ENCODE data around the gene PKP4. TPM values are rescaled to one million over a fixed set of nuclear protein-coding genes. Genes with fewer than 3 reads are reported as not detected.
A peak's percentile ranks its signal among the peaks of the same experiment; 100 is the strongest.

PKP4 gene
- total and polyA plus RNA-seq, 2 experiments from 2014 or later, result 7.6 to 32.2 TPM

DNA sequence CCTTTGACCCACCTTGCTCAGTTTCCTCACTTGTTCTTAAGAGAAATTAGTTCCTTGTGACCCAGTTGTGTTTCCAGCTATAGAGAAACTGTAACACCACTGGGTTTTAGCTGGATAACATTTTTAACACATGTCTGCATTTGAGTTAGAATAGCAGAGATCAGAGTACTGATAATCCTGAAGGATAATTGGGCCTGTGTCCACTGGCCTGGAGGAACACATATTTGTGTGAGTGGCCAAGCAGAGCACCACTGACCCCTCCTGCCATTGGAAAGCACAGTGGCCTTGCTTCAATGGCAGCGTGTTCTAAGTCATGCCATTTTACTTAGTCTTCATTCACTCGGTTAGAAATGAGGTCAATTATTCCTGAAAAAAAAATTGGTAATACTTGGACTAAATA lies 42.6 kb downstream of the PKP4 start:
- peaks cover 75% of the 10 kb centered on the region for H3K4me1 ChIP-seq (ENCODE audit: insufficient read depth)
- no peak overlapping the region for H3K9ac ChIP-seq
- H3K9me2 ChIP-seq (ENCODE audit: insufficient read depth), result no peaks in the 10 kb centered on the region
- H3K79me2 ChIP-seq (ENCODE audit: insufficient read depth), result peaks cover 65% of the 10 kb centered on the region
- H3K9me3 ChIP-seq (ENCODE audit: low read depth), result no peaks in the 10 kb centered on the region
- in situ Hi-C loops (cut with MboI), result no loop called here
- H4K20me1 ChIP-seq (ENCODE audit: insufficient read depth), result no peaks in the 10 kb centered on the region
- H3K4me2 ChIP-seq (ENCODE audit: unreplicated experiment), result no peak overlapping the region
- peaks cover 51% of the 10 kb centered on the region for H3F3A ChIP-seq (ENCODE audit: insufficient read depth)
- no peak overlapping the region for H2AFZ ChIP-seq
- H3K27me3 ChIP-seq (replicated peaks; ENCODE audit: insufficient read depth), result no peaks in the 10 kb centered on the region
- no peak overlapping the region for H3K4me3 ChIP-seq
- no peak overlapping the region for H3K27ac ChIP-seq
- H3K36me3 ChIP-seq (ENCODE audit: low read depth), result no peaks in the 10 kb centered on the region
- TF ChIP-seq EZH2 (IDR thresholded peaks at IDR 0.05; ENCODE audit: insufficient read depth, poor library complexity, severe bottlenecking), result no peak
- no peak for TF ChIP-seq EZH2phosphoT487 (IDR thresholded peaks at IDR 0.05; ENCODE audit: insufficient read depth, low read depth)
- WGBS, 2 experiments (ENCODE audit: low coverage in 1 of 2, low lambda C conversion rate in 2 of 2, missing lambda C conversion rate in 2 of 2), result 77% methylated on average over 2 of the region's 2 CpGs
- no peak for DNase-seq

DNA sequence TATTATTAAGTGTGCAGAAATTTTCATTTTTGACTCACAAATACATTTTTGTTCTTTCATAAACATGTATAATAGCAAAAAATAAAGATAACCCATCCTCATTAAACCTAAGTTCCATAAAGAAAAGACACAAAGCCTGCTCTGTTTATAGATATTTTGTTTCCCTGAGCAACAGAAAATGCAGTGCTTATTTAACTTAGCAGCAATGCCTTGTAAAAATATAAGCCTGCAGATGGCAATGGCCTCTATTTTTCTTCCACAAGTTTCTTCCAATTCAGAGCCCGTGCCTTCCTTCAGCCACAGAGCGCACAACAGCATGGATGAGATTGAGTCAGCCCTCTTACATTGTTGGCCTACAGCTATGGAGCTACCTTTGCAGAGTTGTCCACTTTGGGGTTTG lies 43.6 kb downstream of the PKP4 start:
- Histone ChIP-seq H3F3A (ENCODE audit: insufficient read depth) (peaks cover 51% of the 10 kb centered on the region), H3K27me3 (replicated peaks; ENCODE audit: insufficient read depth) (no peaks in the 10 kb centered on the region), H3K9me3 (ENCODE audit: low read depth) (no peaks in the 10 kb centered on the region), H2AFZ (no peak overlapping the region), H3K4me3 (no peak overlapping the region), H3K27ac (no peak overlapping the region), H3K4me1 (ENCODE audit: insufficient read depth) (peaks cover 73% of the 10 kb centered on the region), H3K79me2 (ENCODE audit: insufficient read depth) (peaks cover 66% of the 10 kb centered on the region), H3K9ac (no peak overlapping the region), H3K4me2 (ENCODE audit: unreplicated experiment) (no peak overlapping the region), H3K9me2 (ENCODE audit: insufficient read depth) (no peaks in the 10 kb centered on the region), H3K36me3 (ENCODE audit: low read depth) (no peaks in the 10 kb centered on the region), H4K20me1 (ENCODE audit: insufficient read depth) (no peaks in the 10 kb centered on the region)
- no peak for TF ChIP-seq EZH2 (IDR thresholded peaks at IDR 0.05; ENCODE audit: insufficient read depth, poor library complexity, severe bottlenecking)
- no peak for TF ChIP-seq EZH2phosphoT487 (IDR thresholded peaks at IDR 0.05; ENCODE audit: insufficient read depth, low read depth)
- in situ Hi-C loops (cut with MboI), result no loop called here
- no peak for DNase-seq
- 87% methylated on average over 2 of the region's 2 CpGs for WGBS, 2 experiments (ENCODE audit: low coverage in 1 of 2, low lambda C conversion rate in 2 of 2, missing lambda C conversion rate in 2 of 2)

DNA sequence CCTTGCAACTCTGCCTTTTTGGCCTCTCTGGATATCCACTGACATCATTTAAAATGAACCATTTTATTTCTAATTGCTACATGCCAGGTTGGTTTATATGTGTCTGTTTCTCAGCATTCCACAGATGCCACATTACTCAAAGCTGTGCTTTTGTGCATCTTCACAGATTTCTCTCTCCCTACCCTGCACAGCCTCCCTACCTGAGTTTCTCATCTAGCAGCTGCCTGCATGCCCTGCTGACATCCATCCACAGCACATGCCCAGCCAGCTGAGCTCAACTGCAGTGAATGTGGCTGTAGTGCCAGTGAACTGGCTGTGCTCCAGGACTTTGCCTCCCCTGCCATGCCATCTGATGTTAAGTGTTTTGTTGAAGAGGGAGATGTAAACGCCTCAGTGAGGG lies 44.5 kb downstream of the PKP4 start:
- no peak for DNase-seq
- H2AFZ ChIP-seq, result no peak overlapping the region
- no peak overlapping the region for H3K9ac ChIP-seq
- in situ Hi-C loops (cut with MboI), result no loop called here
- no peak for TF ChIP-seq EZH2phosphoT487 (IDR thresholded peaks at IDR 0.05; ENCODE audit: insufficient read depth, low read depth)
- TF ChIP-seq EZH2 (IDR thresholded peaks at IDR 0.05; ENCODE audit: insufficient read depth, poor library complexity, severe bottlenecking), result no peak
- peaks cover 69% of the 10 kb centered on the region for H3K4me1 ChIP-seq (ENCODE audit: insufficient read depth)
- no peak overlapping the region for H3K4me3 ChIP-seq
- no peaks in the 10 kb centered on the region for H4K20me1 ChIP-seq (ENCODE audit: insufficient read depth)
- H3F3A ChIP-seq (ENCODE audit: insufficient read depth), result peaks cover 51% of the 10 kb centered on the region
- H3K79me2 ChIP-seq (ENCODE audit: insufficient read depth), result peaks cover 69% of the 10 kb centered on the region
- no peaks in the 10 kb centered on the region for H3K9me2 ChIP-seq (ENCODE audit: insufficient read depth)
- H3K27ac ChIP-seq, result no peak overlapping the region
- H3K27me3 ChIP-seq (replicated peaks; ENCODE audit: insufficient read depth), result no peaks in the 10 kb centered on the region
- H3K4me2 ChIP-seq (ENCODE audit: unreplicated experiment), result no peak overlapping the region
- WGBS, 2 experiments (ENCODE audit: low coverage in 1 of 2, low lambda C conversion rate in 2 of 2, missing lambda C conversion rate in 2 of 2), result 100% methylated on average over 1 of the region's 1 CpG
- H3K9me3 ChIP-seq (ENCODE audit: low read depth), result no peaks in the 10 kb centered on the region
- no peaks in the 10 kb centered on the region for H3K36me3 ChIP-seq (ENCODE audit: low read depth)

DNA sequence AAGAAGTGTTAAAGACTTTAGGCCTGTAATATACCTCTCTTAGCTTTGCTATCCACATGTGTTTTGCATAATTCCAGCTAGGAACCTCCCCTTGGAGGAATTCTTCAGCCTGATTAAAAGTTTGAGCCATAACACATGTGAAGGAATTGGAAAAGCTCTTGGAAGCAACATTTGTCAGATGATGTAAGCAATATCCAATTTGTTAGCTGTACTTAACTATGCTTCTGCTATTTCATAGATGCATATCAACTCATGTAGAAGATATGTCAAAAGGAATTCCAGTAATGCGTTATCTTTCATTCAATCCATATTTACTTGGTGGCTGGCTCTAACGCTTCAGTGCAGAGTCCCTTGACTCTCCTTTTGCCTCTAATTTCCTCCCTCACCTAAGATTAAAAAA lies 46.2 kb downstream of the PKP4 start:
- Histone ChIP-seq H2AFZ (no peak overlapping the region), H3K4me2 (ENCODE audit: unreplicated experiment) (peak overlapping the region; percentile 60), H3K79me2 (ENCODE audit: insufficient read depth) (peaks cover 75% of the 10 kb centered on the region), H3K9me3 (ENCODE audit: low read depth) (no peaks in the 10 kb centered on the region), H3K4me3 (peak overlapping the region; percentile 13), H4K20me1 (ENCODE audit: insufficient read depth) (no peaks in the 10 kb centered on the region), H3K9me2 (ENCODE audit: insufficient read depth) (no peaks in the 10 kb centered on the region), H3K27me3 (replicated peaks; ENCODE audit: insufficient read depth) (no peaks in the 10 kb centered on the region), H3K36me3 (ENCODE audit: low read depth) (no peaks in the 10 kb centered on the region), H3F3A (ENCODE audit: insufficient read depth) (peaks cover 35% of the 10 kb centered on the region), H3K9ac (peak overlapping the region; percentile 14), H3K4me1 (ENCODE audit: insufficient read depth) (peaks cover 58% of the 10 kb centered on the region), H3K27ac (peak overlapping the region; percentile 57)
- TF ChIP-seq EZH2phosphoT487 (IDR thresholded peaks at IDR 0.05; ENCODE audit: insufficient read depth, low read depth), result 0 out of 2 replicates have a peak, but pooled peaks have one; percentile 33
- no peak for TF ChIP-seq EZH2 (IDR thresholded peaks at IDR 0.05; ENCODE audit: insufficient read depth, poor library complexity, severe bottlenecking)
- DNase-seq, result peak; percentile 77
- WGBS, 2 experiments (ENCODE audit: low coverage in 1 of 2, low lambda C conversion rate in 2 of 2, missing lambda C conversion rate in 2 of 2), result 2 to 3% methylated on average over 2 of the region's 2 CpGs
- in situ Hi-C loops (cut with MboI), result no loop called here

DNA sequence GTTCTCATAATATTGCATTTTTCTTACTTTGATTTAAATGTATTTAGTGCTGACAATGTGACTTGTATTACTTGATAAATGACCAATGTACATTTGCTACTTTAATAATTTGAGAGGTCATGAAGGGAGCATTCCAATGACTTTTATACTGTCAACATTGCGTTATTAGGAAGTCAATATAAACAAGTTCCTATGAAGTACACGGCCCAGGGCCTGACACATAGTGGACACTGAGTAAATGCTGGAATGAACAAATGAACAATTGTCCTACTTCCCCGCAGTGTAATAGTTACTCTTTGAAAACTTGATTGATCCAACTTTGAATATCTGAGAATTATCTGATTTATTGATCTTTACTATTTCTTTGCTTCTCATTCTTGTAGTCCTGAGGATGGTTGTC lies 47.3 kb downstream of the PKP4 start:
- in situ Hi-C loops (cut with MboI), result no loop called here
- Histone ChIP-seq H3F3A (ENCODE audit: insufficient read depth) (peaks cover 25% of the 10 kb centered on the region), H3K27me3 (replicated peaks; ENCODE audit: insufficient read depth) (no peaks in the 10 kb centered on the region), H3K9ac (no peak overlapping the region), H2AFZ (no peak overlapping the region), H3K36me3 (ENCODE audit: low read depth) (no peaks in the 10 kb centered on the region), H3K79me2 (ENCODE audit: insufficient read depth) (peaks cover 81% of the 10 kb centered on the region), H4K20me1 (ENCODE audit: insufficient read depth) (no peaks in the 10 kb centered on the region), H3K4me2 (ENCODE audit: unreplicated experiment) (no peak overlapping the region), H3K9me3 (ENCODE audit: low read depth) (no peaks in the 10 kb centered on the region), H3K27ac (no peak overlapping the region), H3K9me2 (ENCODE audit: insufficient read depth) (no peaks in the 10 kb centered on the region), H3K4me1 (ENCODE audit: insufficient read depth) (peaks cover 48% of the 10 kb centered on the region), H3K4me3 (no peak overlapping the region)
- DNase-seq, result no peak
- TF ChIP-seq EZH2phosphoT487 (IDR thresholded peaks at IDR 0.05; ENCODE audit: insufficient read depth, low read depth) (no peak), EZH2 (IDR thresholded peaks at IDR 0.05; ENCODE audit: insufficient read depth, poor library complexity, severe bottlenecking) (no peak)
- WGBS, 2 experiments (ENCODE audit: low coverage in 1 of 2, low lambda C conversion rate in 2 of 2, missing lambda C conversion rate in 2 of 2), result 97 to 100% methylated on average over 3 of the region's 3 CpGs

All from GM23248 (cell line).